ENCODE measurements around the gene TCF7L2. TPM values are rescaled to one million over a fixed set of nuclear protein-coding genes. Genes with fewer than 3 reads are reported as not detected.

TCF7L2 gene
- total RNA-seq, 1 donor from 2014 or later: 44.4 TPM

- Histone ChIP-seq H3K27ac (no peak overlapping the region), H3K4me1 (peaks cover 20% of the 10 kb centered on the region), H3K4me3 (no peak overlapping the region), H3K36me3 (no peaks in the 10 kb centered on the region), H3K27me3 (no peaks in the 10 kb centered on the region), H3K9me3 (no peaks in the 10 kb centered on the region)
- TF ChIP-seq POLR2A (IDR thresholded peaks at IDR 0.05) (no peak), CTCF (IDR thresholded peaks at IDR 0.05) (no peak), POLR2AphosphoS5 (IDR thresholded peaks at IDR 0.05; ENCODE audit: insufficient read depth in 1 of 2, low read depth in 1 of 2) (no peak)
- no peak for DNase-seq (ENCODE audit: extremely low spot score in 2 of 2)
- intact Hi-C loops (cut with DNase I): no loop called here
These were observed 163.9 kb downstream of the TCF7L2 start for GRCh38 chr10:113113918-113114317.

- TF ChIP-seq POLR2A (IDR thresholded peaks at IDR 0.05) (no peak), POLR2AphosphoS5 (IDR thresholded peaks at IDR 0.05; ENCODE audit: insufficient read depth in 1 of 2, low read depth in 1 of 2) (no peak), CTCF (IDR thresholded peaks at IDR 0.05) (no peak)
- H3K4me1 ChIP-seq: peaks cover 20% of the 10 kb centered on the region
- intact Hi-C loops (cut with DNase I): no loop called here
- no peak for DNase-seq (ENCODE audit: extremely low spot score in 2 of 2)
- no peaks in the 10 kb centered on the region for H3K36me3 ChIP-seq
- no peaks in the 10 kb centered on the region for H3K27me3 ChIP-seq
- H3K4me3 ChIP-seq: no peak overlapping the region
- H3K9me3 ChIP-seq: no peaks in the 10 kb centered on the region
- no peak overlapping the region for H3K27ac ChIP-seq
These were observed 165.5 kb downstream of the TCF7L2 start for GRCh38 chr10:113115556-113115955.

GRCh38 chr10:113118882-113119281 is 168.8 kb downstream of the TCF7L2 start:
- TF ChIP-seq CTCF (IDR thresholded peaks at IDR 0.05): no peak
- no peak for TF ChIP-seq POLR2A (IDR thresholded peaks at IDR 0.05)
- TF ChIP-seq POLR2AphosphoS5 (IDR thresholded peaks at IDR 0.05; ENCODE audit: insufficient read depth in 1 of 2, low read depth in 1 of 2): no peak
- intact Hi-C loops (cut with DNase I): no loop called here
- no peaks in the 10 kb centered on the region for H3K36me3 ChIP-seq
- H3K27ac ChIP-seq: no peak overlapping the region
- H3K4me3 ChIP-seq: no peak overlapping the region
- no peaks in the 10 kb centered on the region for H3K27me3 ChIP-seq
- no peaks in the 10 kb centered on the region for H3K9me3 ChIP-seq
- DNase-seq (ENCODE audit: extremely low spot score in 2 of 2): no peak
- H3K4me1 ChIP-seq: no peaks in the 10 kb centered on the region

- DNase-seq (ENCODE audit: extremely low spot score in 2 of 2): no peak
- Histone ChIP-seq H3K4me1 (no peaks in the 10 kb centered on the region), H3K9me3 (no peaks in the 10 kb centered on the region), H3K27ac (no peak overlapping the region), H3K36me3 (no peaks in the 10 kb centered on the region), H3K27me3 (no peaks in the 10 kb centered on the region), H3K4me3 (no peak overlapping the region)
- intact Hi-C loops (cut with DNase I): loop anchor here (10.0 kb wide), 2 partner anchors 165 to 265 kb away; partner anchors contain the start of gene TCF7L2
- TF ChIP-seq POLR2AphosphoS5 (IDR thresholded peaks at IDR 0.05; ENCODE audit: insufficient read depth in 1 of 2, low read depth in 1 of 2) (no peak), POLR2A (IDR thresholded peaks at IDR 0.05) (no peak), CTCF (IDR thresholded peaks at IDR 0.05) (no peak)
These were observed 169.8 kb downstream of the TCF7L2 start for GRCh38 chr10:113119801-113120200.

GRCh38 chr10:113121153-113121552 is 171.1 kb downstream of the TCF7L2 start:
- peaks cover 3% of the 10 kb centered on the region for H3K4me1 ChIP-seq
- H3K27me3 ChIP-seq: no peaks in the 10 kb centered on the region
- no peaks in the 10 kb centered on the region for H3K9me3 ChIP-seq
- H3K36me3 ChIP-seq: no peaks in the 10 kb centered on the region
- TF ChIP-seq CTCF (IDR thresholded peaks at IDR 0.05): no peak
- no peak for TF ChIP-seq POLR2A (IDR thresholded peaks at IDR 0.05)
- no peak for TF ChIP-seq POLR2AphosphoS5 (IDR thresholded peaks at IDR 0.05; ENCODE audit: insufficient read depth in 1 of 2, low read depth in 1 of 2)
- intact Hi-C loops (cut with DNase I): loop anchor here (10.0 kb wide), 2 partner anchors 166 to 264 kb away; partner anchors contain the start of gene TCF7L2
- DNase-seq (ENCODE audit: extremely low spot score in 2 of 2): no peak
- H3K27ac ChIP-seq: no peak overlapping the region
- no peak overlapping the region for H3K4me3 ChIP-seq
